Activated T-helper 1 cell treated with Interleukin-2 at 50 U/mL for 16 hours (primary cell): Measurements from ENCODE around the gene TMSB15C.
"Not testable (repeated sequence)": the region's sequence is repeated elsewhere in the genome, so short reads cannot be mapped to it uniquely, and the experiment has no call there.

ENCODE experiments used
- DNase-seq: peaks from one replicate; pipeline ENCODE4 v3.0.0-alpha.2; 2020; ENCODE audit warnings: low read depth

The TMSB15C gene

GRCh38 chrX:104075778-104076445 lies at the start of gene TMSB15C:
Gene TMSB15C, minus strand, starts transcription at chrX:104076236.
- DNase-seq = not testable (repeated sequence)

DNA sequence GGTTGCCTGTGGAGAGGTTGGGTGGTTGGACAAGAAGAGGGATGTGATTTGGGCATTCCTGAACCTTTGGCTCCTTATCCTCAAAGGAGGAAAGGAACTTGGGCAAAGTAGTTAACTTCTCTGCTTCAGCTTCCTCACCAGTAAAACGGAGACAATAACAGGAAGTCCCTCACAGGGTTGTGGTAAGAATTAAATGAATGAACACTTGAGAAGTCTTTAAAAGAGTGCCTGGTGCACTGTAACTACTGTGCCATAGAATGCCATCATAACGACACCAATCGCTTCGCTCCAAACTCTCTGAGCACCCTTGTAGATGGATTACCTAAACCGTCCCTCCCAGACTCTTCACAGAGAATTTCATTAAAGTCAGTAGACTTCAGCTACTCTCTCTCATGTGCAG lies 46.8 kb upstream of the TMSB15C start:
- DNase-seq = no peak

- DNase-seq = no peak
These were observed 42.7 kb upstream of the TMSB15C start for GRCh38 chrX:104118765-104119164.

DNA sequence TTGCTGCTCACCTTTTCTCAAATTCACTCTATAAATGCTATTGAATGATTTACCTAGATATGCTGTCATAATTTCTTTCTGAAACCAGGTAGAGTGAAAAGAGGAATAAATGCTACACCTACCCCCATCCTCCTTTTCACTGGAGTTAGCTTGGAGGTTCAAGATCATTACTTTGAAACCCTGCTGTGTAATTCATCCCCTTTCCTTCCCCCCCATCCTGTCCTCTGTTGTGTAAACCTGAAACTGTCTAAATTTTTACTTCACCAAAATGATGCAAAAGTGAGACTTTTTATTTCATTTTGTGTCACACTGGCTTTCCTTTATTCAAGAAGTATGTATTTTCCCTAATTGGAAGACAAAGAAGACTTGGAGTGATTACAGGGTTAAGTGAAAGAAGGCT lies 41.7 kb upstream of the TMSB15C start:
- DNase-seq = no peak

- DNase-seq = peak; percentile 17
These were observed 37.4 kb upstream of the TMSB15C start for GRCh38 chrX:104113222-104113965.

DNA sequence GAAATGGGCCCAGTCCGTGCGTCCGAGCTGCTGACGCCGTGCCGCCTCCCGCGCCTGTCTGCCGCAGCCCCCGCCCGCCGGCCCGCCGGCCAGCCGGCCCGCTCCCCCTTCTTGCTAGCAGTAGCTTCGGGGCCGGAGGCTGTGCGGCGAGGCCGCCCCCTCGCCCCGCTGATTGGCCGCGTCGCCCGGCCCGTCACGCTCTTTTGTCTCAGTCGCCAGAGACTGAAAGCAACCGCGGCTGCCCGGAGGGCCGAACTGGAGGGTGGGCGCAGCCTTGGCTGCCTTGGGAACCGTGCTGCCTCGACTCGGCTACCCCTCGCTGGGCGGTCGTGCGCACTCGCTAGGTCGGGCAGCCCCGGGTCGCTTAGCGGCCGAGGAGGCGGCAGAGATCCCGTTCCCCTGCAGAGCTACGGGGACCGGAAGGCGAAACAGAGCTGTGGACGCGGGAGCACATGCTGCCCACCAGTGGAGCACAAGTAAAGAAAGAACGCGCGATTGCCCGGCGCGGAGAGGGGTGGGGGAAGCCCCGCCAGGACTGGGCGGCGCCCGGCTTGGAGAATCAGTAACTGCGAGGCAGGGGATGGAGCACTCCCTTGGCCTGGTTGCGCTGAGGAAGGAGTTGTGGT lies 36.4 kb upstream of the TMSB15C start, which contains the start of gene ZCCHC18:
Gene ZCCHC18 (plus strand): TSS at position 198 of the 626 bp plus-strand sequence. CDS start 1,589 bp downstream, outside the sequence.
- peak; percentile 23 for DNase-seq

GRCh38 chrX:104110491-104111240 lies 34.6 kb upstream of the TMSB15C start:
- DNase-seq = not testable (repeated sequence)

GRCh38 chrX:104108955-104109354 lies 32.9 kb upstream of the TMSB15C start:
- no peak for DNase-seq

DNA sequence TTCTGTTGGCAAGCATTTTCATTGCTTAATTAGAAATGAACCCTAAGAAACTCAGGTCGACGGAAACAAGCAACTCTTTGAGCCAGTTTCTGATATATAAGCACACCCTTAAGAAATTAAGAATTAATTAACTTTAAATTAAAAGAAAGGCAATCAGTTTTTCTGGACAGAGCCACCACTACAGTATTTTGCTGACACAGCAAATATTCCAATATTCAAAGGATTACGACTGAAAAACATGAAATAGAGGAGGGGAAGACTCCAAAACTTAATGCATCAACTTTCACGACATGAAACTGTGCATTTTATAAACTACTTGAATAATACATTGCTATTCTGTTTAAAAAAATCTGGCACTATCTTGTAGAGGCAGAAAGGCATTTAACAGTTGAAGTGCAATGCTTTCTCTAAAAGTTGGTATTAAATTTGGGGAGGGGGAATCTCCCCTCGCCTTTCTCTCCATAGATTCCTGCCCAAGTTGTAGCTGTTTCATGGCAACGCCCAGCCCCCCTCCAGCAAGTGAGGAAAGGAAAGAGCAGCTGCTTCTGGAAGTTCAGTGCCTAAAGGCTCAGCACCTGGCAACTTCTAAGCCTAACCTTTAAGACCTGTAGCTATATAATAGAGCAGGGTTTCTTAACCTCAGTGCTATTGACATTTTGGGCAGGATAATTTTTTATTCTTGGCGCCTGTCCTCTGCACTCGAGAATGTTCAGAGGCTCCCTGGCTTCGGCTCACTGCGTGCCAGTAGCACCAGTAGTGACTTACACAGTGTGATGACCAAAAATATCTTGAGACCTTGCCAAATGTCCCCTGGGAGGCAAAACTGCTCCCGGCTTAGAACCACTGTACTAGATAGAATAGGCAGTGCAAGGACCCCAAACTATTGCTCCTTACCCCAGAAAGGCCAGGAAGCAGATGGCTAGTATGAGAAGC lies 29.6 kb upstream of the TMSB15C start:
- DNase-seq = no peak

DNA sequence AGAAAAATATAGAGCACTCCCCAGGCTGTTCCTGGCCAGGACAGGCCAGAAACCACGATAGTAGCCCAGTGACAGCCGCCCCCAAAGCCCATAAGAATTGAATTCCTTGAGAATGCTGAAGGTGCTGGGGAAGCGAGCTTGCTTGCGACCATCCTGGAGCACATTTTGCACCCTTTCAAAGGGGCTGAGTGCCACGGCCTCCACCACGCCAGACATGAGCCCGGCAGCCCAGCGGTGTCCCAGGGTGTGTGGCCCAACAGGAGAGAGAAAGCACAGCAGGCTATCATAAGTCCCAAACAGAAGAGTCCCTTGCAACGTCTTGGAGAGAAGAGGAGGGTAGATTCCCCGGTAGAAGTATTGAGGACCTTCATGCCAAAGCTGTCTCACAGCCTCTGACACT lies 28.6 kb upstream of the TMSB15C start:
- no peak for DNase-seq

GRCh38 chrX:104098919-104099318 lies 22.9 kb upstream of the TMSB15C start:
- DNase-seq = no peak

GRCh38 chrX:104098151-104098808 lies 22.2 kb upstream of the TMSB15C start:
- peak; percentile 15 for DNase-seq

- no peak for DNase-seq
These were observed 9.9 kb upstream of the TMSB15C start for GRCh38 chrX:104085919-104086318.

DNA sequence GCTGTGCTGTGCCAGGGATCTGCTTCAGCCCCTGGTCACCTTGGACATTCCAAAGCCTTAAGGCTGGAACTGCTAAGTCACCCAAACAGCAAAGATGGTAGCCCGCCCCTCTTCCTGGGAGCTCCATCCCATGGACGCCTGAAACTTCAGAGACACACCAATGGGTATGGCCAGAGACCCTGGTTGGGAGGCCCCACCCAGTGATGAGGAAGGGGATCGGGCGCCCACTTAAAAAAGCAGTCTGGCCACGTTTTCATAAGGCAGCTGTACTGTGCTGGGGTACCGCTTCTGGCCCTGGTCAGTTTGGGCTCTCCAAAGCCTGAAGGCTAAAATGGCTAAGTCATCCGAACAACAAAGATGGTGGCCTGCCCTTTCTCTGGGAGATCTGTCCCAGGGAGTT lies 9.4 kb upstream of the TMSB15C start:
- no peak for DNase-seq

DNA sequence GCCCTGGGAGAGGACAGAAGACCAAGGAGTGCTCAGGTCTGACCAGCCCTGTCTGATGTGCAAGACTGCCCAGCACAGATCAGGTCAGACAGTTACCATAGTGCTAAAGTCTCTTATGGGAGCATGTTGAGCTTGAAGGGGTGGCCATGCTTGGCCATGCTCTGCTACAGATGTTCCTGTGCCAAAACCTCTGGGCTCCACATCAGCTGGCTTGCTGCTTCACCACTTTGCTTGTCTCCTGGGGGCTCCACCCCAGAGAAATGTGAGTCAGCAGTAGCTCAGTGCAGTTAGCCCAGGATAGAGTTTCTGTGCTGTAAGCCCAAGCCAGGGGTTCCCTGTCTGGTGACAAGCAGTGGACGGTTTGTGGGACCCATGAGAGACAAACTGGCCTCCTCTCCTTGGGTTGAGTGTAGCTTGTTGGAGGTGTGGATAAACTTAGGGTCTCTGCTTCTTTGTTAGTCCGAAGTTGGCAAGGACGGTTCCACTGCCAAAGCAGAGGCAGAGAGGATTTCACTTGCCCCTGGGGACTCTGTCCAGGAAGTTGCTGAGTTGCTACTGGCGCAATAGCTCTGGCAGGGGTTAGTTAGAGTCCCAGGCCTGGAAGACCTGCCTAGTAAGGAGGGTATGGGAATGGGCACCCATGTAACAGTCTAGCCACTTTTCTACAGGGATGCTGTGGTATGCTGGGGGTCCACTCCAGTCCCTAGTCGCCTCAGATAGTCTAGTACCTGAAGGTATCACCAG lies 8.7 kb upstream of the TMSB15C start:
- DNase-seq = no peak

DNA sequence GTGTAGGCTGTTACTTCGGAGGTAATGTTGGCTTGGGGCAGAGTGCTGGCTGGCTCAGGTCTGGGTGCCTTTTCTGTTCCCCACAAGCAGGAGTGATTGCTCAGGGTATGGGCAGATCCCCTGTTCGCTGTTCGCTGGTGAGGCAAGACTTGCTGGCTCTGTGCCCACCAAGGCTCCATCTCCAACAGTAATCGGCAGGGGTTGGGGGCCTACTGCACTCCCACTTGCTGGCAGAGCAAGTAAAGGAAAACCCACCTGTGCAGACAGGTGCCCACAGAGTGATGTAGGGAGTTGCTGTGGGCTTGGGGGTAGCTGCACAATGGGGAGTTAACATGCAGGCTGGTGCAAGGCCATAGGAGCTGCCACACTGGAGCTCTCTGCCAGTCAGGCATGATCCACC lies 8.0 kb upstream of the TMSB15C start:
- DNase-seq = no peak

DNA sequence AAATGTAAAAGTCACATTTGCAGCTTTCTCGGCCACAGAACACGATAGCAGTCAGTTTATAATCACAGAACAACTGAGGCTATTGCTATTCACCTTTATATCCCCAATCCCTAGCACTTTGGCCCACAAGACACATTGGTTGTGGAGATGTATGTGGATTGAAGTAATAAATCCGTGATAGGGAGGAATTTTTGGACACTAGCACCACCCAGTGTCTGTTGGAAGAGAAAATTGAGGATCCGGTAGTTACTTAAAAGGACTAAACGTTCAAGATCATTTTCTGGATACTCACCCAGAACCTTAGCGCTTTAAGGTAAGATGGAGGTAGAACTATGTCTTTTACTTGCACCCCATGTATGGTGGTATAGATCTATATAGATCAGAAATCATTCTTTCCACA lies 1.8 kb upstream of the TMSB15C start:
- not testable (repeated sequence) for DNase-seq

- DNase-seq = not testable (repeated sequence)
These were observed 13.4 kb downstream of the TMSB15C start for GRCh38 chrX:104062636-104063035.

- not testable (repeated sequence) for DNase-seq
These were observed 21.1 kb downstream of the TMSB15C start for GRCh38 chrX:104054956-104055355.

- no peak for DNase-seq
These were observed 28.9 kb downstream of the TMSB15C start for GRCh38 chrX:104047171-104047570.
